HEK293 (cell line): Measurements from ENCODE around the gene METTL24.

ENCODE experiments used
- CTCF ChIA-PET: fragments of 350-600 bp; formaldehyde crosslinking; extraction: SDS; loops from one replicate; lab custom pipeline; 2021; ENCODE audit warnings: antibody characterized with exemption; lab: Yijun Ruan, JAX
- POLR2A ChIA-PET: fragments of 300-600 bp; formaldehyde crosslinking; extraction: SDS; loops from one replicate; lab custom pipeline; 2020; ENCODE audit warnings: antibody characterized with exemption, inconsistent platforms; lab: Yijun Ruan, JAX
- H3K27ac ChIP-seq: fragments of 200-500 bp; sonication (Bioruptor generic); 2 replicates; pipeline ENCODE4 v1.5.1; 2014; ENCODE audit warnings: low read depth, low read length, control low read depth, inconsistent platforms; ENCODE audit errors: extremely low read depth
- H3K36me3 ChIP-seq, 2 experiments: fragments of 200-500 bp in 1 of 2; sonication (Bioruptor generic) in 1 of 2; 1 replicate in 1 of 2; 2 replicates in 1 of 2; pipeline ENCODE4 v1.5.1; 2014 to 2017; ENCODE audit warnings: inconsistent platforms in 2 of 2, low read length in 2 of 2; ENCODE audit not compliant: control insufficient read depth in 2 of 2, insufficient read depth in 1 of 2
- H3K4me1 ChIP-seq: fragments of 200-500 bp; sonication (Bioruptor generic); 2 replicates; pipeline ENCODE4 v1.5.1; 2014; ENCODE audit warnings: mild to moderate bottlenecking, low read length, inconsistent platforms; ENCODE audit not compliant: control insufficient read depth, insufficient read depth
- H3K4me3 ChIP-seq: 2 replicates; pipeline ENCODE4 v1.5.1; 2011; ENCODE audit warnings: low read depth, mild to moderate bottlenecking, control low read depth, low read length, moderate library complexity
- H3K9me3 ChIP-seq: fragments of 200-500 bp; sonication (Bioruptor generic); 2 replicates; pipeline ENCODE4 v1.5.1; 2014; ENCODE audit warnings: low read depth, low read length, inconsistent platforms; ENCODE audit not compliant: control insufficient read depth, insufficient read depth
- RBAK ChIP-seq: fragments of 450-650 bp; formaldehyde crosslinking; IDR thresholded peaks from 2 replicates; pipeline ENCODE4 v1.5.1; 2016; ENCODE audit warnings: missing biosample characterization, missing genetic modification characterization
- SCRT1 ChIP-seq: fragments of 450-650 bp; formaldehyde crosslinking; IDR thresholded peaks from 2 replicates; pipeline ENCODE4 v1.5.1; 2016; ENCODE audit warnings: missing biosample characterization, missing genetic modification characterization, borderline replicate concordance
- YY2 ChIP-seq: fragments of 450-650 bp; formaldehyde crosslinking; IDR thresholded peaks from 2 replicates; pipeline ENCODE4 v1.5.1; 2016; ENCODE audit warnings: missing biosample characterization, missing genetic modification characterization
- ZNF121 ChIP-seq: fragments of 450-650 bp; formaldehyde crosslinking; IDR thresholded peaks from 2 replicates; pipeline ENCODE4 v1.5.1; 2016; ENCODE audit warnings: missing biosample characterization, missing genetic modification characterization
- ZNF16 ChIP-seq: fragments of 450-650 bp; formaldehyde crosslinking; IDR thresholded peaks from 2 replicates; pipeline ENCODE4 v1.5.1; 2016; ENCODE audit warnings: low read depth, missing biosample characterization, missing genetic modification characterization
- ZNF366 ChIP-seq: fragments of 450-650 bp; formaldehyde crosslinking; conservative IDR thresholded peaks from 2 replicates; pipeline ENCODE4 v1.5.1; 2016; ENCODE audit warnings: missing biosample characterization, missing genetic modification characterization
- ZNF37A ChIP-seq: fragments of 450-650 bp; IDR thresholded peaks from 2 replicates; pipeline ENCODE4 v1.5.1; 2018; ENCODE audit warnings: missing biosample characterization, missing genetic modification characterization
- ZNF394 ChIP-seq: fragments of 450-650 bp; formaldehyde crosslinking; IDR thresholded peaks from 2 replicates; pipeline ENCODE4 v1.5.1; 2016; ENCODE audit warnings: missing biosample characterization, missing genetic modification characterization, mild to moderate bottlenecking, moderate library complexity, borderline replicate concordance
- ZNF521 ChIP-seq: fragments of 450-650 bp; formaldehyde crosslinking; IDR thresholded peaks from 2 replicates; pipeline ENCODE4 v1.5.1; 2017; ENCODE audit warnings: missing biosample characterization, mild to moderate bottlenecking, missing genetic modification characterization
- ZNF561 ChIP-seq: fragments of 450-650 bp; IDR thresholded peaks from 2 replicates; pipeline ENCODE4 v1.5.1; 2018; ENCODE audit warnings: missing biosample characterization, missing genetic modification characterization, borderline replicate concordance
- ZNF600 ChIP-seq: fragments of 450-650 bp; formaldehyde crosslinking; IDR thresholded peaks from 2 replicates; pipeline ENCODE4 v1.5.1; 2016; ENCODE audit warnings: missing biosample characterization, missing genetic modification characterization
- ZNF701 ChIP-seq: fragments of 450-650 bp; formaldehyde crosslinking; IDR thresholded peaks from 2 replicates; pipeline ENCODE4 v1.5.1; 2016; ENCODE audit warnings: missing biosample characterization, missing genetic modification characterization
- ZNF707 ChIP-seq: fragments of 450-650 bp; formaldehyde crosslinking; IDR thresholded peaks from 2 replicates; pipeline ENCODE4 v1.5.1; 2016; ENCODE audit warnings: missing biosample characterization, missing genetic modification characterization
- ZNF747 ChIP-seq: fragments of 450-650 bp; formaldehyde crosslinking; IDR thresholded peaks from 2 replicates; pipeline ENCODE4 v1.5.1; 2016; ENCODE audit warnings: missing biosample characterization, missing genetic modification characterization
- ZNF843 ChIP-seq: fragments of 450-650 bp; formaldehyde crosslinking; IDR thresholded peaks from 2 replicates; pipeline ENCODE4 v1.5.1; 2016; ENCODE audit warnings: missing biosample characterization, missing genetic modification characterization
- TF ChIP-seq, protein P1 (sequence below): fragments of 450-650 bp; formaldehyde crosslinking; IDR thresholded peaks from 2 replicates; pipeline ENCODE4 v1.5.1; 2016; ENCODE audit warnings: missing biosample characterization, missing genetic modification characterization
- TF ChIP-seq, protein P2 (sequence below): fragments of 450-650 bp; formaldehyde crosslinking; IDR thresholded peaks from 2 replicates; pipeline ENCODE4 v1.5.1; 2016; ENCODE audit warnings: missing biosample characterization, missing genetic modification characterization
- TF ChIP-seq, protein P3 (sequence below): fragments of 450-650 bp; formaldehyde crosslinking; IDR thresholded peaks from 2 replicates; pipeline ENCODE4 v1.5.1; 2016; ENCODE audit warnings: missing biosample characterization, missing genetic modification characterization
- TF ChIP-seq, protein P4 (sequence below): fragments of 450-650 bp; formaldehyde crosslinking; IDR thresholded peaks from 2 replicates; pipeline ENCODE4 v1.5.1; 2016; ENCODE audit warnings: missing biosample characterization, missing genetic modification characterization

METTL24 gene

DNA sequence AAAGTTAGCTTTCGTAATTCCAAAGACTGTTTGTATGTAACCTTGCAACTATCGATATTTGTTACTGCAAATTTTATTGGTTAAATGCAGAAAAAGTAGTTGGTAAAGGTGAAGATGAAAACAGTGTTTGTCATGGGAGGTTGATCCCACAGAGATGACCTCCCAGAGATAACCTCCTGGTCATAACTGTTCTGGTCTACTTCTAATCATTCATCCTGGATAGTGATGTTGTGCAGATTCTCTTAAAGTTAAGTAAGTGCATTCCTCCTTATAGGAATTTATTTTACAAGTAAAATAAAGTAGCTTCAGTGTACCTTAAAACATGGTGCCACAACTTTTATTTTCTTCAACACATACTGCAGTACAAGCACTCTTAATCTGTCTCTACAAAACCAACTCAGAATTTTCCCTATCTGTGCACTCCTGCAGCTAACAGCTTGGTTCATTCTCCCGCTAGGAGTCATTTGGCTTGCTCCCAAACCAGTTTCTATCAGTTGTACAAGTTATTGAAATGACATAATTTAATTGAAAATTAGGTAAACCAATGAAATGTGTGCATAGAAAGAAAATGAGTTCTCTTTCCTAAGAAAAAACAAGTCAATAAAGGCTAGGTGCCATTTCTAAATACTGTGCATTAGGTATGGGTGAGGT, 19.2 kb downstream of the METTL24 start:
- TF ChIP-seq ZNF366 (tag by site-specific recombination) = no peak
- TF ChIP-seq ZNF561 = no peak
- TF ChIP-seq ZNF600 (tag by site-specific recombination) = no peak
- no peak for TF ChIP-seq RBAK (tag by site-specific recombination)
- TF ChIP-seq, protein P1, sequence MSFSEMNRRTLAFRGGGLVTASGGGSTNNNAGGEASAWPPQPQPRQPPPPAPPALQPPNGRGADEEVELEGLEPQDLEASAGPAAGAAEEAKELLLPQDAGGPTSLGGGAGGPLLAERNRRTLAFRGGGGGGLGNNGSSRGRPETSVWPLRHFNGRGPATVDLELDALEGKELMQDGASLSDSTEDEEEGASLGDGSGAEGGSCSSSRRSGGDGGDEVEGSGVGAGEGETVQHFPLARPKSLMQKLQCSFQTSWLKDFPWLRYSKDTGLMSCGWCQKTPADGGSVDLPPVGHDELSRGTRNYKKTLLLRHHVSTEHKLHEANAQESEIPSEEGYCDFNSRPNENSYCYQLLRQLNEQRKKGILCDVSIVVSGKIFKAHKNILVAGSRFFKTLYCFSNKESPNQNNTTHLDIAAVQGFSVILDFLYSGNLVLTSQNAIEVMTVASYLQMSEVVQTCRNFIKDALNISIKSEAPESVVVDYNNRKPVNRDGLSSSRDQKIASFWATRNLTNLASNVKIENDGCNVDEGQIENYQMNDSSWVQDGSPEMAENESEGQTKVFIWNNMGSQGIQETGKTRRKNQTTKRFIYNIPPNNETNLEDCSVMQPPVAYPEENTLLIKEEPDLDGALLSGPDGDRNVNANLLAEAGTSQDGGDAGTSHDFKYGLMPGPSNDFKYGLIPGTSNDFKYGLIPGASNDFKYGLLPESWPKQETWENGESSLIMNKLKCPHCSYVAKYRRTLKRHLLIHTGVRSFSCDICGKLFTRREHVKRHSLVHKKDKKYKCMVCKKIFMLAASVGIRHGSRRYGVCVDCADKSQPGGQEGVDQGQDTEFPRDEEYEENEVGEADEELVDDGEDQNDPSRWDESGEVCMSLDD (tag by site-specific recombination) = no peak
- no peak for TF ChIP-seq ZNF707
- no peak for TF ChIP-seq ZNF121 (tag by site-specific recombination)
- no peak for TF ChIP-seq ZNF701 (tag by site-specific recombination)
- TF ChIP-seq, protein P2, sequence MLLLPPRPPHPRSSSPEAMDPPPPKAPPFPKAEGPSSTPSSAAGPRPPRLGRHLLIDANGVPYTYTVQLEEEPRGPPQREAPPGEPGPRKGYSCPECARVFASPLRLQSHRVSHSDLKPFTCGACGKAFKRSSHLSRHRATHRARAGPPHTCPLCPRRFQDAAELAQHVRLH (tag by site-specific recombination) = no peak
- TF ChIP-seq ZNF37A (tag by site-specific recombination) = no peak
- TF ChIP-seq, protein P3, sequence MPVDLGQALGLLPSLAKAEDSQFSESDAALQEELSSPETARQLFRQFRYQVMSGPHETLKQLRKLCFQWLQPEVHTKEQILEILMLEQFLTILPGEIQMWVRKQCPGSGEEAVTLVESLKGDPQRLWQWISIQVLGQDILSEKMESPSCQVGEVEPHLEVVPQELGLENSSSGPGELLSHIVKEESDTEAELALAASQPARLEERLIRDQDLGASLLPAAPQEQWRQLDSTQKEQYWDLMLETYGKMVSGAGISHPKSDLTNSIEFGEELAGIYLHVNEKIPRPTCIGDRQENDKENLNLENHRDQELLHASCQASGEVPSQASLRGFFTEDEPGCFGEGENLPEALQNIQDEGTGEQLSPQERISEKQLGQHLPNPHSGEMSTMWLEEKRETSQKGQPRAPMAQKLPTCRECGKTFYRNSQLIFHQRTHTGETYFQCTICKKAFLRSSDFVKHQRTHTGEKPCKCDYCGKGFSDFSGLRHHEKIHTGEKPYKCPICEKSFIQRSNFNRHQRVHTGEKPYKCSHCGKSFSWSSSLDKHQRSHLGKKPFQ (tag by site-specific recombination) = no peak
- TF ChIP-seq SCRT1 (tag by site-specific recombination) = no peak
- TF ChIP-seq, protein P4, sequence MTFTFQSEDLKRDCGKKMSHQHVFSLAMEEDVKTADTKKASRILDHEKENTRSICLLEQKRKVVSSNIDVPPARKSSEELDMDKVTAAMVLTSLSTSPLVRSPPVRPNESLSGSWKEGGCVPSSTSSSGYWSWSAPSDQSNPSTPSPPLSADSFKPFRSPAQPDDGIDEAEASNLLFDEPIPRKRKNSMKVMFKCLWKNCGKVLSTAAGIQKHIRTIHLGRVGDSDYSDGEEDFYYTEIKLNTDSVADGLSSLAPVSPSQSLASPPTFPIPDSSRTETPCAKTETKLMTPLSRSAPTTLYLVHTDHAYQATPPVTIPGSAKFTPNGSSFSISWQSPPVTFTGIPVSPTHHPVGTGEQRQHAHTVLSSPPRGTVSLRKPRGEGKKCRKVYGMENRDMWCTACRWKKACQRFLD = no peak
- no peak for TF ChIP-seq ZNF521
- TF ChIP-seq ZNF843 = no peak
- TF ChIP-seq ZNF747 = no peak
- TF ChIP-seq ZNF394 = no peak
- CTCF ChIA-PET = interaction anchor here (0.7 to 1.7 kb wide), 2 partner anchors 9 to 56 kb away, joined by 4 to 5 read pairs; no protein-coding TSS in a partner anchor
- H3K4me3 ChIP-seq = no peak overlapping the region
- POLR2A ChIA-PET = no interaction called here
- H3K27ac ChIP-seq = no peak overlapping the region
- no peaks in the 10 kb centered on the region for H3K36me3 ChIP-seq
- no peaks in the 10 kb centered on the region for H3K4me1 ChIP-seq
- no peaks in the 10 kb centered on the region for H3K9me3 ChIP-seq

DNA sequence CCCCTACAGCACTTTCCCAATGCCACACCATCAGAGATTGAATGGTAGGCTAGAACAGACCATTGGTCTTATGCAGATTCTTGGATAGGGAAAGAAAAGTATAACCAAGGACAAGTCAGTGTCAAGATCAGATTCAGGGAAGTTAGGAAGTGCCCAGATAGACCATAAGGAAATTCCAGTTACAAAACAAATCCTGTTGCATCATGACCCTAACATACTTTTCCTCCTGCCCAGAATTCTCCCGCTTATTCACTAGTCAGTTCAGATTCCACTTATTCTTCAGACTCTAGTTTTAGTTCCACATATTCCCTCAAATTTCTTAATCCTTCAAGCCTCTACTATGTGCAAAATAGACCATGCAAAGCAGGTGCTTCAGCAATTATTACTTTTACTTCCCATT, 20.7 kb downstream of the METTL24 start:
- Histone ChIP-seq H3K4me3 (no peak overlapping the region), H3K27ac (no peak overlapping the region), H3K4me1 (no peaks in the 10 kb centered on the region), H3K36me3 (no peaks in the 10 kb centered on the region), H3K9me3 (no peaks in the 10 kb centered on the region)
- POLR2A ChIA-PET = interaction anchor here (0.6 kb wide), 1 partner anchor 19 kb away, joined by 3 read pairs; no protein-coding TSS in a partner anchor
- no peak for TF ChIP-seq ZNF16 (tag by site-specific recombination)
- no peak for TF ChIP-seq YY2 (tag by site-specific recombination)
- CTCF ChIA-PET = no interaction called here
